ENCODE data around the gene MTMR2.

The MTMR2 gene

GRCh38 chr11:95904009-95904650 is 19.8 kb downstream of the MTMR2 start:
- peaks cover 2% of the 10 kb centered on the region for H3K36me3 ChIP-seq (ENCODE audit: control insufficient read depth, insufficient read depth, low read length, severe bottlenecking)
- no peaks in the 10 kb centered on the region for H3K4me1 ChIP-seq (ENCODE audit: control insufficient read depth, insufficient read depth, low read length)
- H3K9me3 ChIP-seq (ENCODE audit: control insufficient read depth, low read length): peaks cover 3% of the 10 kb centered on the region
- no peaks in the 10 kb centered on the region for H3K27me3 ChIP-seq (replicated peaks; ENCODE audit: control insufficient read depth, insufficient read depth, low read length)
- H3K9ac ChIP-seq (ENCODE audit: low read length): no peak overlapping the region
- no peak for DNase-seq (ENCODE audit: low read depth)
- H3K4me3 ChIP-seq (ENCODE audit: low read length): no peak overlapping the region

GRCh38 chr11:95898782-95899181 is 25.1 kb downstream of the MTMR2 start:
- H3K4me1 ChIP-seq (ENCODE audit: control insufficient read depth, insufficient read depth, low read length): peaks cover 13% of the 10 kb centered on the region
- H3K9me3 ChIP-seq (ENCODE audit: control insufficient read depth, low read length): no peaks in the 10 kb centered on the region
- no peaks in the 10 kb centered on the region for H3K27me3 ChIP-seq (replicated peaks; ENCODE audit: control insufficient read depth, insufficient read depth, low read length)
- H3K36me3 ChIP-seq (ENCODE audit: control insufficient read depth, insufficient read depth, low read length, severe bottlenecking): no peaks in the 10 kb centered on the region
- H3K4me3 ChIP-seq (ENCODE audit: low read length): no peak overlapping the region
- DNase-seq (ENCODE audit: low read depth): no peak
- no peak overlapping the region for H3K9ac ChIP-seq (ENCODE audit: low read length)

- Histone ChIP-seq H3K9ac (ENCODE audit: low read length) (no peak overlapping the region), H3K36me3 (ENCODE audit: control insufficient read depth, insufficient read depth, low read length, severe bottlenecking) (no peaks in the 10 kb centered on the region), H3K4me1 (ENCODE audit: control insufficient read depth, insufficient read depth, low read length) (peaks cover 13% of the 10 kb centered on the region), H3K4me3 (ENCODE audit: low read length) (no peak overlapping the region), H3K27me3 (replicated peaks; ENCODE audit: control insufficient read depth, insufficient read depth, low read length) (no peaks in the 10 kb centered on the region), H3K9me3 (ENCODE audit: control insufficient read depth, low read length) (no peaks in the 10 kb centered on the region)
- DNase-seq (ENCODE audit: low read depth): no peak
These were observed 26.2 kb downstream of the MTMR2 start for GRCh38 chr11:95897731-95898130.

GRCh38 chr11:95895815-95896214 is 28.1 kb downstream of the MTMR2 start:
- Histone ChIP-seq H3K4me1 (ENCODE audit: control insufficient read depth, insufficient read depth, low read length) (peaks cover 13% of the 10 kb centered on the region), H3K27me3 (replicated peaks; ENCODE audit: control insufficient read depth, insufficient read depth, low read length) (no peaks in the 10 kb centered on the region), H3K4me3 (ENCODE audit: low read length) (no peak overlapping the region), H3K36me3 (ENCODE audit: control insufficient read depth, insufficient read depth, low read length, severe bottlenecking) (no peaks in the 10 kb centered on the region), H3K9me3 (ENCODE audit: control insufficient read depth, low read length) (no peaks in the 10 kb centered on the region), H3K9ac (ENCODE audit: low read length) (no peak overlapping the region)
- DNase-seq (ENCODE audit: low read depth): no peak

GRCh38 chr11:95892892-95893570 is 30.9 kb downstream of the MTMR2 start:
- DNase-seq (ENCODE audit: low read depth): no peak
- H3K9ac ChIP-seq (ENCODE audit: low read length): no peak overlapping the region
- no peaks in the 10 kb centered on the region for H3K27me3 ChIP-seq (replicated peaks; ENCODE audit: control insufficient read depth, insufficient read depth, low read length)
- no peaks in the 10 kb centered on the region for H3K9me3 ChIP-seq (ENCODE audit: control insufficient read depth, low read length)
- H3K36me3 ChIP-seq (ENCODE audit: control insufficient read depth, insufficient read depth, low read length, severe bottlenecking): peaks cover under 1% of the 10 kb centered on the region
- no peak overlapping the region for H3K4me3 ChIP-seq (ENCODE audit: low read length)
- peaks cover 12% of the 10 kb centered on the region for H3K4me1 ChIP-seq (ENCODE audit: control insufficient read depth, insufficient read depth, low read length)

GRCh38 chr11:95892492-95892891 is 31.4 kb downstream of the MTMR2 start:
- H3K27me3 ChIP-seq (replicated peaks; ENCODE audit: control insufficient read depth, insufficient read depth, low read length): no peaks in the 10 kb centered on the region
- H3K4me1 ChIP-seq (ENCODE audit: control insufficient read depth, insufficient read depth, low read length): peaks cover 7% of the 10 kb centered on the region
- no peak overlapping the region for H3K4me3 ChIP-seq (ENCODE audit: low read length)
- H3K9me3 ChIP-seq (ENCODE audit: control insufficient read depth, low read length): no peaks in the 10 kb centered on the region
- no peak overlapping the region for H3K9ac ChIP-seq (ENCODE audit: low read length)
- H3K36me3 ChIP-seq (ENCODE audit: control insufficient read depth, insufficient read depth, low read length, severe bottlenecking): peaks cover 5% of the 10 kb centered on the region
- DNase-seq (ENCODE audit: low read depth): no peak

- Histone ChIP-seq H3K4me3 (ENCODE audit: low read length) (no peak overlapping the region), H3K9ac (ENCODE audit: low read length) (no peak overlapping the region), H3K36me3 (ENCODE audit: control insufficient read depth, insufficient read depth, low read length, severe bottlenecking) (peaks cover 14% of the 10 kb centered on the region), H3K27me3 (replicated peaks; ENCODE audit: control insufficient read depth, insufficient read depth, low read length) (no peaks in the 10 kb centered on the region), H3K9me3 (ENCODE audit: control insufficient read depth, low read length) (no peaks in the 10 kb centered on the region), H3K4me1 (ENCODE audit: control insufficient read depth, insufficient read depth, low read length) (peaks cover 7% of the 10 kb centered on the region)
- DNase-seq (ENCODE audit: low read depth): no peak
These were observed 32.3 kb downstream of the MTMR2 start for GRCh38 chr11:95891423-95892170.

- DNase-seq (ENCODE audit: low read depth): no peak
- Histone ChIP-seq H3K9ac (ENCODE audit: low read length) (no peak overlapping the region), H3K27me3 (replicated peaks; ENCODE audit: control insufficient read depth, insufficient read depth, low read length) (no peaks in the 10 kb centered on the region), H3K9me3 (ENCODE audit: control insufficient read depth, low read length) (no peaks in the 10 kb centered on the region), H3K4me1 (ENCODE audit: control insufficient read depth, insufficient read depth, low read length) (peaks cover 13% of the 10 kb centered on the region), H3K4me3 (ENCODE audit: low read length) (no peak overlapping the region), H3K36me3 (ENCODE audit: control insufficient read depth, insufficient read depth, low read length, severe bottlenecking) (peaks cover 25% of the 10 kb centered on the region)
These were observed 35.1 kb downstream of the MTMR2 start for GRCh38 chr11:95888852-95889251.

GRCh38 chr11:95888439-95888838 is 35.5 kb downstream of the MTMR2 start:
- H3K9me3 ChIP-seq (ENCODE audit: control insufficient read depth, low read length): no peaks in the 10 kb centered on the region
- no peak for DNase-seq (ENCODE audit: low read depth)
- no peak overlapping the region for H3K9ac ChIP-seq (ENCODE audit: low read length)
- H3K4me1 ChIP-seq (ENCODE audit: control insufficient read depth, insufficient read depth, low read length): peaks cover 17% of the 10 kb centered on the region
- H3K36me3 ChIP-seq (ENCODE audit: control insufficient read depth, insufficient read depth, low read length, severe bottlenecking): peaks cover 25% of the 10 kb centered on the region
- H3K27me3 ChIP-seq (replicated peaks; ENCODE audit: control insufficient read depth, insufficient read depth, low read length): no peaks in the 10 kb centered on the region
- no peak overlapping the region for H3K4me3 ChIP-seq (ENCODE audit: low read length)

- H3K4me1 ChIP-seq (ENCODE audit: control insufficient read depth, insufficient read depth, low read length): peaks cover 18% of the 10 kb centered on the region
- H3K4me3 ChIP-seq (ENCODE audit: low read length): no peak overlapping the region
- H3K27me3 ChIP-seq (replicated peaks; ENCODE audit: control insufficient read depth, insufficient read depth, low read length): no peaks in the 10 kb centered on the region
- H3K9ac ChIP-seq (ENCODE audit: low read length): no peak overlapping the region
- H3K36me3 ChIP-seq (ENCODE audit: control insufficient read depth, insufficient read depth, low read length, severe bottlenecking): peaks cover 33% of the 10 kb centered on the region
- DNase-seq (ENCODE audit: low read depth): no peak
- no peaks in the 10 kb centered on the region for H3K9me3 ChIP-seq (ENCODE audit: control insufficient read depth, low read length)
These were observed 37.4 kb downstream of the MTMR2 start for GRCh38 chr11:95886462-95886861.

- H3K4me3 ChIP-seq (ENCODE audit: low read length): no peak overlapping the region
- peaks cover 40% of the 10 kb centered on the region for H3K36me3 ChIP-seq (ENCODE audit: control insufficient read depth, insufficient read depth, low read length, severe bottlenecking)
- H3K9me3 ChIP-seq (ENCODE audit: control insufficient read depth, low read length): no peaks in the 10 kb centered on the region
- H3K4me1 ChIP-seq (ENCODE audit: control insufficient read depth, insufficient read depth, low read length): peaks cover 18% of the 10 kb centered on the region
- no peak overlapping the region for H3K9ac ChIP-seq (ENCODE audit: low read length)
- H3K27me3 ChIP-seq (replicated peaks; ENCODE audit: control insufficient read depth, insufficient read depth, low read length): no peaks in the 10 kb centered on the region
- DNase-seq (ENCODE audit: low read depth): no peak
These were observed 39.1 kb downstream of the MTMR2 start for GRCh38 chr11:95884802-95885201.

Data from adipocyte (in vitro differentiated cells).